Neural progenitor cell (in vitro differentiated cells): ENCODE results near the gene HS6ST3. TPM values are rescaled to one million over a fixed set of nuclear protein-coding genes. Genes with fewer than 3 reads are reported as not detected.

Experiments
- DNase-seq: peaks from one replicate; pipeline ENCODE4 v3.0.0-alpha.2; 2016; ENCODE audit warnings: low spot score
- H2AFZ ChIP-seq: fragments of 200-600 bp; sonication (generic); replicated peaks from 2 replicates; pipeline ENCODE4 v1.6.1; 2016; ENCODE audit warnings: antibody characterized with exemption
- H3F3A ChIP-seq: fragments of 200-600 bp; sonication (generic); 2 replicates; pipeline ENCODE4 v1.6.1; 2016; ENCODE audit warnings: antibody characterized with exemption, low read depth
- H3K27ac ChIP-seq: fragments of 200-600 bp; sonication (generic); 2 replicates; pipeline ENCODE4 v1.5.1; 2016; ENCODE audit warnings: mild to moderate bottlenecking
- H3K27me3 ChIP-seq: fragments of 200-600 bp; sonication (generic); 2 replicates; pipeline ENCODE4 v1.6.1; 2016; ENCODE audit warnings: mild to moderate bottlenecking, moderate library complexity
- H3K36me3 ChIP-seq: fragments of 200-600 bp; sonication (generic); 2 replicates; pipeline ENCODE4 v1.5.1; 2016
- H3K4me1 ChIP-seq: fragments of 200-600 bp; sonication (generic); 2 replicates; pipeline ENCODE4 v1.6.1; 2016; ENCODE audit warnings: mixed run types
- H3K4me2 ChIP-seq: fragments of 200-600 bp; sonication (generic); 2 replicates; pipeline ENCODE4 v1.6.1; 2016
- H3K4me3 ChIP-seq: fragments of 200-600 bp; sonication (generic); 2 replicates; pipeline ENCODE4 v1.5.1; 2016
- H3K79me2 ChIP-seq: fragments of 200-600 bp; sonication (generic); 2 replicates; pipeline ENCODE4 v1.6.1; 2016; ENCODE audit warnings: low read depth
- H3K9ac ChIP-seq: fragments of 200-600 bp; sonication (generic); 2 replicates; pipeline ENCODE4 v1.6.1; 2016
- H3K9me3 ChIP-seq: fragments of 200-600 bp; sonication (generic); 2 replicates; pipeline ENCODE4 v1.5.1; 2016; ENCODE audit warnings: low read depth
- H4K20me1 ChIP-seq: fragments of 200-600 bp; sonication (generic); 2 replicates; pipeline ENCODE4 v1.6.1; 2016; ENCODE audit warnings: low read depth
- H3K27ac Mint-ChIP-seq: 3 replicates; pipeline ENCODE4 v1.8.0; 2021; ENCODE audit warnings: mixed read lengths
- H3K27me3 Mint-ChIP-seq: 2 replicates; pipeline ENCODE4 v1.8.0; 2022; ENCODE audit warnings: low read depth, mild to moderate bottlenecking, inconsistent platforms, moderate library complexity, mixed read lengths; ENCODE audit not compliant: insufficient read depth
- H3K36me3 Mint-ChIP-seq: 3 replicates; pipeline ENCODE4 v1.8.0; 2021; ENCODE audit warnings: mixed read lengths
- H3K4me1 Mint-ChIP-seq: 3 replicates; pipeline ENCODE4 v1.8.0; 2021; ENCODE audit warnings: mixed read lengths
- H3K4me3 Mint-ChIP-seq: 3 replicates; pipeline ENCODE4 v1.8.0; 2021; ENCODE audit warnings: mild to moderate bottlenecking, moderate library complexity, mixed read lengths
- H3K9me3 Mint-ChIP-seq: 3 replicates; pipeline ENCODE4 v1.8.0; 2020; ENCODE audit warnings: mixed read lengths
- CTCF ChIP-seq: fragments of 200-600 bp; sonication (generic); IDR thresholded peaks from 2 replicates; pipeline ENCODE4 v1.5.1; 2017; ENCODE audit warnings: antibody characterized with exemption, mild to moderate bottlenecking
- EZH2 ChIP-seq: fragments of 200-600 bp; sonication (generic); IDR thresholded peaks from 2 replicates; pipeline ENCODE4 v1.6.1; 2017; ENCODE audit warnings: antibody characterized with exemption, mild to moderate bottlenecking, moderate library complexity
- EZH2phosphoT487 ChIP-seq: fragments of 200-600 bp; sonication (generic); IDR thresholded peaks from 2 replicates; pipeline ENCODE4 v1.6.1; 2017; ENCODE audit warnings: antibody characterized with exemption
- total RNA-seq: library from RNA; depleted of rRNA; stranded (reverse); fragments of >200 nt; gene quantifications from 2 replicates; pipeline ENCODE4 v1.2.3, GENCODE V29; 2015; ENCODE audit warnings: low replicate concordance

HS6ST3 gene
- total RNA-seq, 1 donor from 2014 or later, result 0.39 TPM

- TF ChIP-seq EZH2phosphoT487, result no peak
- TF ChIP-seq CTCF, result no peak
- no peak for TF ChIP-seq EZH2
- no peaks in the 10 kb centered on the region for H3F3A ChIP-seq
- no peaks in the 10 kb centered on the region for H3K9me3 ChIP-seq
- Mint-ChIP-seq H3K27me3 (no peaks in the 10 kb centered on the region), H3K4me1 (no peaks in the 10 kb centered on the region), H3K27ac (no peak overlapping the region), H3K36me3 (no peaks in the 10 kb centered on the region), H3K4me3 (no peak overlapping the region), H3K9me3 (no peaks in the 10 kb centered on the region)
- H4K20me1 ChIP-seq, result no peaks in the 10 kb centered on the region
- no peak overlapping the region for H3K4me2 ChIP-seq
- no peak overlapping the region for H3K4me3 ChIP-seq
- H3K27me3 ChIP-seq, result no peaks in the 10 kb centered on the region
- H3K9ac ChIP-seq, result no peak overlapping the region
- no peaks in the 10 kb centered on the region for H3K79me2 ChIP-seq
- H3K36me3 ChIP-seq, result no peaks in the 10 kb centered on the region
- no peak for DNase-seq
- no peak overlapping the region for H2AFZ ChIP-seq
- no peak overlapping the region for H3K27ac ChIP-seq
- no peaks in the 10 kb centered on the region for H3K4me1 ChIP-seq
Observed at GRCh38 chr13:96824140-96824539, 734.2 kb downstream of the HS6ST3 start.

- Mint-ChIP-seq H3K27me3 (no peaks in the 10 kb centered on the region), H3K27ac (no peak overlapping the region), H3K4me1 (no peaks in the 10 kb centered on the region), H3K4me3 (no peak overlapping the region), H3K36me3 (no peaks in the 10 kb centered on the region), H3K9me3 (no peaks in the 10 kb centered on the region)
- TF ChIP-seq EZH2 (no peak), CTCF (no peak), EZH2phosphoT487 (no peak)
- no peaks in the 10 kb centered on the region for H3K4me1 ChIP-seq
- H3K4me2 ChIP-seq, result no peak overlapping the region
- no peak overlapping the region for H3K9ac ChIP-seq
- peak overlapping the region; percentile 22 for H2AFZ ChIP-seq
- H3K27ac ChIP-seq, result no peak overlapping the region
- no peak overlapping the region for H3K4me3 ChIP-seq
- H4K20me1 ChIP-seq, result no peaks in the 10 kb centered on the region
- H3K36me3 ChIP-seq, result no peaks in the 10 kb centered on the region
- H3K9me3 ChIP-seq, result no peaks in the 10 kb centered on the region
- DNase-seq, result no peak
- H3K79me2 ChIP-seq, result no peaks in the 10 kb centered on the region
- H3K27me3 ChIP-seq, result no peaks in the 10 kb centered on the region
- no peaks in the 10 kb centered on the region for H3F3A ChIP-seq
Observed at GRCh38 chr13:96825653-96826052, 735.7 kb downstream of the HS6ST3 start.

- H3K27ac Mint-ChIP-seq, result no peak overlapping the region
- no peaks in the 10 kb centered on the region for H3K9me3 Mint-ChIP-seq
- Histone ChIP-seq H4K20me1 (no peaks in the 10 kb centered on the region), H3K36me3 (no peaks in the 10 kb centered on the region), H3K4me1 (no peaks in the 10 kb centered on the region), H3K27ac (no peak overlapping the region), H3K27me3 (no peaks in the 10 kb centered on the region), H3F3A (no peaks in the 10 kb centered on the region), H3K9me3 (no peaks in the 10 kb centered on the region), H3K79me2 (no peaks in the 10 kb centered on the region), H3K9ac (no peak overlapping the region), H3K4me2 (no peak overlapping the region), H3K4me3 (no peak overlapping the region), H2AFZ (no peak overlapping the region)
- no peaks in the 10 kb centered on the region for H3K4me1 Mint-ChIP-seq
- H3K36me3 Mint-ChIP-seq, result no peaks in the 10 kb centered on the region
- H3K27me3 Mint-ChIP-seq, result peaks cover 5% of the 10 kb centered on the region
- H3K4me3 Mint-ChIP-seq, result no peak overlapping the region
- TF ChIP-seq EZH2, result no peak
- DNase-seq, result no peak
Observed at GRCh38 chr13:96834626-96835025, 744.7 kb downstream of the HS6ST3 start.

- Mint-ChIP-seq H3K27me3 (peaks cover 5% of the 10 kb centered on the region), H3K4me3 (no peak overlapping the region), H3K4me1 (no peaks in the 10 kb centered on the region), H3K36me3 (no peaks in the 10 kb centered on the region), H3K27ac (no peak overlapping the region), H3K9me3 (no peaks in the 10 kb centered on the region)
- Histone ChIP-seq H2AFZ (no peak overlapping the region), H3K27ac (no peak overlapping the region), H3K36me3 (no peaks in the 10 kb centered on the region), H3K27me3 (no peaks in the 10 kb centered on the region), H3F3A (no peaks in the 10 kb centered on the region), H3K79me2 (no peaks in the 10 kb centered on the region), H3K4me1 (no peaks in the 10 kb centered on the region), H3K4me3 (no peak overlapping the region), H3K9ac (no peak overlapping the region), H3K9me3 (no peaks in the 10 kb centered on the region), H4K20me1 (no peaks in the 10 kb centered on the region), H3K4me2 (no peak overlapping the region)
- DNase-seq, result no peak
- TF ChIP-seq EZH2phosphoT487, result no peak
Observed at GRCh38 chr13:96835546-96835945, 745.6 kb downstream of the HS6ST3 start.
